Testis (tissue), 3 donors: Measurements from ENCODE around the gene NAP1L5. TPM values are rescaled to one million over a fixed set of nuclear protein-coding genes. Genes with fewer than 3 reads are reported as not detected.
A peak's percentile ranks its signal among the peaks of the same experiment; 100 is the strongest.

Experiments used
- DNase-seq: peaks from one replicate; pipeline ENCODE4 v3.0.0-alpha.2; 2019
- H3K27ac ChIP-seq, 2 donors: fragments of 200-600 bp; sonication (generic); one replicate each; pipeline ENCODE4 v1.5.1; 2019
- H3K27me3 ChIP-seq: fragments of 200-600 bp; sonication (generic); one replicate; pipeline ENCODE4 v1.5.1; 2019
- H3K36me3 ChIP-seq: fragments of 200-600 bp; sonication (generic); one replicate; pipeline ENCODE4 v1.5.1; 2017; ENCODE audit warnings: low read depth; ENCODE audit errors: missing control alignments
- H3K4me1 ChIP-seq: fragments of 200-600 bp; sonication (generic); one replicate; pipeline ENCODE4 v1.5.1; 2019
- H3K4me3 ChIP-seq, 2 donors: fragments of 200-600 bp; sonication (generic); one replicate each; pipeline ENCODE4 v1.5.1; 2017 to 2019
- H3K9me3 ChIP-seq: fragments of 200-600 bp; sonication (generic); one replicate; pipeline ENCODE4 v1.5.1; 2017
- CTCF ChIP-seq, 3 experiments: fragments of 450-650 bp in 2 of 3; fragments of 200-600 bp in 1 of 3; sonication (generic) in 1 of 3; IDR thresholded peaks; one replicate each; pipeline ENCODE4 v1.5.1; 2016 to 2019; ENCODE audit warnings: antibody characterized with exemption in 3 of 3, mild to moderate bottlenecking in 2 of 3, moderate library complexity in 1 of 3
- POLR2A ChIP-seq: fragments of 450-650 bp; IDR thresholded peaks from one replicate; pipeline ENCODE4 v1.6.1; 2017; ENCODE audit warnings: antibody characterized with exemption, mild to moderate bottlenecking, moderate library complexity
- WGBS, 2 donors: methylation state at CpG; one replicate each; pipeline ENCODE4 v1.1.5; 2018; 5-methylcytosine and 5-hydroxymethylcytosine counted together
- intact Hi-C: fragments of 100-400 bp; cut with DNase I; formaldehyde crosslinking; loops from one replicate; pipeline ENCODE4 v1.15.1; 2023; ENCODE audit warnings: low total_unique reads
- polyA plus RNA-seq: library from polyadenylated mRNA; stranded (reverse); fragments of 350-450 nt; fragmentation: Illumina TruSeq; extraction: RNeasy Lipid Tissue Mini Kit (QIAGEN cat#74804); gene quantifications from one replicate; pipeline ENCODE4 v1.2.3, GENCODE V29; 2014; ENCODE audit warnings: low read depth, low replicate concordance; ENCODE audit not compliant: insufficient read depth
- total RNA-seq, 2 donors: library from RNA; depleted of rRNA; stranded (reverse); fragments of >200 nt; gene quantifications; one replicate each; pipeline ENCODE4 v1.2.3, GENCODE V29; 2016

NAP1L5 gene
- total and polyA plus RNA-seq, 3 donors from 2014 or later: 13.9 to 16.1 (median 15.4) TPM

- DNase-seq: no peak
- peak overlapping the region; percentile 39 to 66 for H3K27ac ChIP-seq
These were observed 47.5 kb upstream of the NAP1L5 start for GRCh38 chr4:88745175-88745574.

GRCh38 chr4:88744609-88745008 lies 47.0 kb upstream of the NAP1L5 start:
- intact Hi-C loops: loop anchor here (5.0 kb wide), 1 partner anchor 148 kb away; no protein-coding TSS in a partner anchor
- H3K36me3 ChIP-seq: no peaks in the 10 kb centered on the region
- WGBS, 2 donors: 54 to 67% methylated on average over 3 of the region's 3 CpGs

More at GRCh38 chr4:88745175-88745574, 47.5 kb upstream of the NAP1L5 start:
- TF ChIP-seq POLR2A (no peak), CTCF (IDR thresholded peaks at IDR 0.05) (no peak)
- no peak overlapping the region for H3K4me3 ChIP-seq
- intact Hi-C loops: loop anchor here (5.0 kb wide), 1 partner anchor 147 kb away; no protein-coding TSS in a partner anchor
- H3K9me3 ChIP-seq: no peaks in the 10 kb centered on the region
- WGBS, 2 donors: 53 to 69% methylated on average over 1 of the region's 1 CpG
- H3K4me1 ChIP-seq: peaks cover 18% of the 10 kb centered on the region
- H3K27me3 ChIP-seq: no peaks in the 10 kb centered on the region
- no peaks in the 10 kb centered on the region for H3K36me3 ChIP-seq

GRCh38 chr4:88743696-88744095 lies 46.1 kb upstream of the NAP1L5 start:
- H3K36me3 ChIP-seq: no peaks in the 10 kb centered on the region
- intact Hi-C loops: no loop called here
- no peak for DNase-seq
- H3K4me1 ChIP-seq: peaks cover 18% of the 10 kb centered on the region
- TF ChIP-seq POLR2A (no peak), CTCF (IDR thresholded peaks at IDR 0.05) (no peak)
- H3K27ac ChIP-seq: no peak overlapping the region
- no peaks in the 10 kb centered on the region for H3K27me3 ChIP-seq
- 89 to 93% methylated on average over 3 of the region's 3 CpGs for WGBS, 2 donors
- H3K9me3 ChIP-seq: no peaks in the 10 kb centered on the region
- H3K4me3 ChIP-seq: no peak overlapping the region

More at GRCh38 chr4:88744609-88745008, 47.0 kb upstream of the NAP1L5 start:
- peaks cover 18% of the 10 kb centered on the region for H3K4me1 ChIP-seq
- no peak for DNase-seq
- peak overlapping the region; percentile 39 to 66 for H3K27ac ChIP-seq
- TF ChIP-seq CTCF (IDR thresholded peaks at IDR 0.05) (no peak), POLR2A (no peak)
- no peak overlapping the region for H3K4me3 ChIP-seq
- H3K27me3 ChIP-seq: no peaks in the 10 kb centered on the region
- H3K9me3 ChIP-seq: no peaks in the 10 kb centered on the region

GRCh38 chr4:88742561-88742960 lies 44.9 kb upstream of the NAP1L5 start:
- intact Hi-C loops: no loop called here
- Histone ChIP-seq H3K27me3 (no peaks in the 10 kb centered on the region), H3K4me1 (peaks cover 26% of the 10 kb centered on the region), H3K4me3 (no peak overlapping the region), H3K27ac (no peak overlapping the region), H3K36me3 (no peaks in the 10 kb centered on the region), H3K9me3 (no peaks in the 10 kb centered on the region)
- DNase-seq: no peak
- WGBS, 2 donors: 78 to 84% methylated on average over 2 of the region's 2 CpGs
- TF ChIP-seq POLR2A (no peak), CTCF (IDR thresholded peaks at IDR 0.05) (no peak)

GRCh38 chr4:88738180-88738579 lies 40.6 kb upstream of the NAP1L5 start:
- 72 to 81% methylated on average over 4 of the region's 4 CpGs for WGBS, 2 donors
- intact Hi-C loops: no loop called here
- no peaks in the 10 kb centered on the region for H3K9me3 ChIP-seq
- H3K4me1 ChIP-seq: peaks cover 22% of the 10 kb centered on the region
- no peak for DNase-seq
- H3K27ac ChIP-seq: peak overlapping the region in 1 of 2 donors; percentile 36
- no peaks in the 10 kb centered on the region for H3K27me3 ChIP-seq
- H3K4me3 ChIP-seq: no peak overlapping the region
- no peak for TF ChIP-seq CTCF (IDR thresholded peaks at IDR 0.05)
- TF ChIP-seq POLR2A: no peak
- H3K36me3 ChIP-seq: no peaks in the 10 kb centered on the region
